Limb (tissue), 2 donors: ENCODE measurements around the gene LGALS7.

Experiments
- DNase-seq, 2 donors: peaks; one replicate each; pipeline ENCODE4 v3.0.0-alpha.2; 2016; ENCODE audit errors: extremely low spot score in 2 of 2

LGALS7 gene

DNA sequence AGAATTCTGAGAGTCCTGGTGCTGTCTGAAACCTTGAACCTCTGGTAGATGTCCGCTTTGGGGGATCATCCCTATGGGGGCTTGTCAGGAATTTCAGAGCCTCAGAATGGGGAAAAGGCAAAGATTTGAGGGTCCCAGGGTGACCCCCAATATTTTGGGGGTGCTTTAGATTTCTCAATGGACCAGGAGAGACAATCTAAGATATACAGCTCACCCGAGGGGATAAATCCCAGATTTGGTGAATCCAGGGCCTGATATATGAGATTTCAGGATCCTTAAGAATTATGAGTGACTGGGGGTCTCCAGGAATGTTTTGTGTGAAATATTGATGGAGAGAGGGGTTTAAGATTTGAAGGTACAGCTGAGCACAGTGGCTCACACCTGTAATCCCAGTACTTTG lies 32.4 kb downstream of the LGALS7 start:
- no peak for DNase-seq

DNA sequence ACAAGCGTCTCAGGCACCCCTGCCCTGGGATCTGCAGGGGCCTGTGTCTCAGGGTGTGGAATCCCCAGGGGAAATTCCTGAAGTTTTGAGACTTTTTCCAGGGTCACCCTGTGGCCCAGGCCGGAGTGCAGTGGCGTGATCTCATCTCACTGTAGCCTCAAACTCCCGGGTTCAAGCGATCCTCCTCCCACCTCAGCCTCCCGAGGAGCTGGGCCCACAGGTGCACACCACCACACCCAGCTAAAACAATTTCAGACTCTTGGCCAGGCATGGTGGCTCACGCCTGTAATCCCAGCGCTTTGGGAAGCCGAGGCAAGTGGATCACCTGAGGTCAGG lies 33.1 kb downstream of the LGALS7 start:
- DNase-seq: no peak

DNA sequence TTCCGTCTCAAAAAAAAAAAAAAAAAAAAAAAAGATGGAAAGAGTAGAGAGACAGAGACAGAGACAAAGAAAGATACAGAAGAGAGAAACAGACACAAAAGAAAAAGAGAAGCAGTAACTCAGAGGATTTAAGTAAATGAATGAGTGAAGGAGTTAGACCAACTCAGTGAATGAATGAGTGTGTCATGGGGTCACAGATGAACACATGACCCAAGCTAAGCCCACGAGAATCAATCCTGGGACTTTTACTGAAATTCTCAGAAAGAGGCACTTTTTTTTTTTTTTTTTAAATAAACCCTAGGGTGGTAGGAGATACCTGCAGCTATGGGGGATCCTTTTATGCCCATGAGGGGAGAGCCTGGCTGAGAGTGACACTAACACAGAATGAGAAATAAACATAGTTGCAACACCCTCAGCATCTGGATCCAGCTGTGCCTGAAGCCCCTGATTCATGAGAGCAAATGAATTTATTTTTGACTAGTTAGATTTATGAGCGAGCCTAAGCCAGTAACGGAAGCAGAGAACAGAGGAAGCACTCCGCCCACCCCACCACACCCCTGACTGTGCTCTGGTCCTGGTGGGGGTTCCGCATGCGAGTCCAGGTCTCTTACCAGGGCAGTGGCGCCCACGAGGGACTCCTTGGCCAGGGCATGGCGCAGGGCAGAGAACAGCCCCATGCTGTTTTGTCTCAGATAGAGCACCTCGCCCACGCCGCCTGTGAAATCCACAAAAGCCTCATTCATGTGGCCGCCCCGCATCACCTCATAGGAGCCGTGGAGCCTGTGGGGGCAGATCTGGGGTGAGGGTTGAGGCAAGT lies 33.7 kb downstream of the LGALS7 start:
- no peak for DNase-seq

DNA sequence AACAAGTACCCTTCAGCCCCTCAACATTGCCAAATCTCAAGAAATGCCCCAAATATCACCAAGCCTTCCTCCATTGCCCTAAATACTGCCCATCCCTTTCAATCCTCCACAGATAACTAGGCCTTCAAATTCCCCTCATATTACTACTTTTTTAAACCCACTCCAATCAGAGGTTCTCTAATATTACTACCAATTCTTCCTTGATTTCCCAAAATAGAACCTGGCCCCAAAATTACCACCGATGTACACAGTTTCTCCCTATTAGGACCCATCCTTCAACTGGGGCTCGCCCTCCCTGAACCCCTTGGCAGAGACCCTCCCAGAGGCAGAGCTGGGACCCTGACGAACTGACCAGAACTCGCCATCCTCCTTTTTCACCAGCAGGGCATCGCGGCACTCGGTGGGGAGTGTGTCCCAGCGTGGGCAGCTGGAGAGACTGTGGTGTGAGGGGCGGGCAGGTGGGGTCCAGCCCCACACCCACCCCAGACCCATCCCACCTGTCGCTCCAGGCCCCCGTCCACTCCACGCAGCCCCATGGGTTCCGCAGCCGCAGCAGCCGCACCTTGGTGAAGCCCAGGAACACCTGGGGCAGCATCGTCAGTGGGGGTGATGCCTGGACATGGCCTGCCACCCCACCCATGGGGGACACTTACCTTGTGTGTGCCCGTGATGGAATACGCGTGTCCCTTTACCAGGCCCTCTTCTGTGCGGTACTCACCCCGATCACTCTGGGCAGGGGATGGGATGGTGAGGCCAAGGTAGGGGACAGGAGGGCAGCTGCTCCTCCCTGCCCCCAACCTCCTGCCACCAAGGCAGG lies 35.2 kb downstream of the LGALS7 start:
- DNase-seq: peak in 1 of 2 donors; percentile 29

DNA sequence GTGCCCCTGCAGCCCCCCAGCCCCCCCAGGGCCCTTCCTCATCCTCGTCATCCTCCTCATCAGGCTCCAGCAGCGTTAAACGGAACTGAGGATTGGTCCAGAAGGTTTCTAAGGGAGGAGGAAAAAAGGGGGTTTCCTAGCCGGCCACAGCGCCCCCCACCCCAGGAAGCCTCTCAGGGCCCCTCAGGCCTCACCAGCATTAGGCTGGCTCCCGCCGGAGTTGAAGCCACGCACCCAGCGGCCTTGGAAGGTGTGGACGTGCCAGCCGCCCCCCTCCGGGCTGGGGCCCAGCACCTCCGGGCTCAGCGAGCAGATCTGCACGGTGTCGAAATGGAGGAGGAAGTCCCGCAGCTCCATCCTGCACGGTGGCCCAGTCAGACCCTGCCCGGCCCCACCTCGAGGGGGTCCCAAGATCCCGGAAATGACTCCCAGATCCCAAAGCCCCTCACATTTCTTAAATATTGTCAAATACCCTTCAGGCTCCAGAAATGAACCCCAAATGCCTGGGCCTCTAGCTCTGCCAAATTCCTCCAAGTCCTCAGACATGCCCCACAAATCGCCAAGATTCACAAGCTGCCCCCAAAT lies 35.9 kb downstream of the LGALS7 start:
- DNase-seq: no peak

DNA sequence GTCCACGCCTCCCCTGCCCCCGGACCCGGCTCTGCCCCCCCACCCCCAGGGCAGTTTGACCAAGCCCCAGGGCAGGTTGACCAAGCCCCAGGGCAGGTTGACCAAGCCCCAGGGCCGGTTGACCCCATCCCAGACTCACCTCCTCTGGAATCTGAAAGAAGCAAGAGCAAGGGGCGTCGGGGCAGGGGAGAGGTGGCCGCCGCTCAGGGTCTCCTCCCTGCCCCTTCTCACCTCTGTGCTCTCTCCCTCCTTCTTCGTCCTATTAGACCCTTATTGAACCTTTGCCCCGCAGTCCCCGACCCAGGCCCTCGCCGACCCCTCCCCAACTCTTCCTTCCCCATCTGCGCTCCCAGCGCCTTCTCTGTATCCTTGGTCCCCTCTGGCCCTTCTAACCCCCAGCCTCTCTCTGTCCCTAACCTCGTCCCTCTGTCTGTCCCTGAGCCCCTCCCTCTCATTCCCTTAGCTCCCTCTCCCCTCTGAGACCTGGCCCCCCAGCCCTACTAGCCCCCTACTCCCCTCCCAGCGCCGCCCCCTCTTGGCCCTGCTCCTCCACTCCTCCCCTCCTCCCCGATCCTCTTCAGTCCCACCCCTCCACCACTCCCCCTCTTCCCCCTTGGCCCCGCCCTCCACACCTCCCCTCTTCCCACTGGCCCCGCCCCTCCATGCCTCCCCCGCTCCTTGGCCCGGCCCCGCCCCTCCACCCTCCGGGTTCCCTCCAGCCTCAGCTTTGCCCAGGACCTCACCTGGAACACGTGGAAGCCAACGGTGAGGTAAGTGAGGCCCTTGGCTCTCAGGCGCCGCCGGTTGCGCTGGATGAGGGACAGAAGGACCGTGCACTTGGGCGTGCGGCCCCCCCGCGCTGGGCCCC lies 36.7 kb downstream of the LGALS7 start:
- DNase-seq: peak in 1 of 2 donors; percentile 76

DNA sequence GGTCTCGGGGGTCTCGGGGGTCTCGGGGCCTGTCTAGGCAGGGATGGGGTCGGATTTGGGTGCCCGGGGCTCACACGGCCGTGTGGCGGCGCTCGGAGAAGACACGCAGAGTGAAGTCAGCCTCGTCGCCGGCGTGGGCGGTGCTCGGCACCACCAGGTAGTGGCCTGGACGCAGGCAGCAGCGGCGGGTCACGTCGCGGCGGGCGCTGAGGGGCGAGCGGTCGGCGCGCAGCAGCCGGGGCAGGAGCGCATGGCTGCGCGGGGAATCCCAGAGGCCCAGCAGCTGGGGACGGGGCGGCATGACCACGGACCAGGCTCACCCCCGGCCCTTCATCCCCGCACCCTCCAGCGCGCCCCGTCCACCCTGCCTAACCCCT lies 37.3 kb downstream of the LGALS7 start:
- DNase-seq: peak in 1 of 2 donors; percentile 64

DNA sequence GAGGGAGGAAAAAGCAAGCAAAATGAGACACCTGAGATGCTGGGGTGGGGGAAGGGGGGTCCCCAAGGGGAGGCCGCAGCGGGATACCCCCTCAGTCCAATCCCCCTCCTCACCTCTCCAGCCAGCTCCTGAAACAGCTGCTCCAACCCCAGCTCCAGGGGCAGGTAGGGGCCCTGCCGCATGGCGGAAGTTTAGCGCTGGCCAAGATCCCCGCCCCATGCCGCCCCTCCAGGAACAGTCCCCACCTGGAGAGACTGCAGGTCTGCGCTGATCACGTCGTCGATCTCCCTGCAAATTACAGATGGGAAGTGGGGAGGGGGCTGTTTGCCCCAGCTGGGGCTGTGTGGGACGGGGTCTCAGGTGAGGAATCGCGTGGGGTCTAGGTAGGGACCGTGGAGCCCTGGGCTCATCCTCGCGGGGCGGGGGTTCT lies 38.0 kb downstream of the LGALS7 start:
- no peak for DNase-seq

DNA sequence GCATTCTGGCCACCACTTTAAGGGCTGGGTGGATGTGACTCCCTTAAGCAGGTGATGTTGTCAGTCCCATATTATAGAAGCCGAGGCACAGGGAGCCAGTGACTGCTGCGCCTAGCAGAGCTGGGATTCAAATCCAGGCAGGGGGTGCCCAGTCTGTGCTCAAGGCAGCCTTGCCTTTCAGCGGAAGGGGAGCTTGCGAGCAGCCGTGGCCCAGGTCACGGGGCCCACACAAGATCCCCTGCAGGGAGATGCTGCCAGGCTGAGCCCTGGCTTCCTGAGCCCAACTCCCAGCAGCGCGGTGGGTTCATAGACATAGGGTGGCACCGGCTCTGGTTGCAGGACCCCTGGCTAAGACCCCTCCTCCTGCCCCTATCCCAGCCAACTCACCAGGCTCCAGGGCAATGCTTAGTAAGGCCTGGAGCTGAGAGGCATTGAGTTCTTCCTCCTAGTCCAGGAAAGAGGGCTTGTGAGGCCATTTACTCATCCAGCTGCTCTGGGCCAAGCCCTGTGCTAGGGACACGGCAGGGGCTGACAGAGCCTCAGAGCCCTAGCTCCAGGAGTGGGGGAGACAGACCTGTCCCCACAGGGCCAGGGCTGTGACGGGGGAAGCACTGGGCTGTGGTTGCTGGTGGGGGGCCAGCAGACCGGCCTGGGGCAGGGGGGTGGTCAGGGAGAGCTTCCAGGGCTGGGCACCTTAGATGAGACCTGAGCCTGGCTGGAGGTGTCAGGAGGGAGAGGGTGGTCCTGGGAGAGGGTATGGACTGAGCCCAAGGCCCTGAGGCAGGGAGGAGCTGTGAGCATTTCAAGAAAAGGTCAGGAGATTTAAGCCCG lies 38.7 kb downstream of the LGALS7 start:
- peak in 1 of 2 donors; percentile 45 for DNase-seq

DNA sequence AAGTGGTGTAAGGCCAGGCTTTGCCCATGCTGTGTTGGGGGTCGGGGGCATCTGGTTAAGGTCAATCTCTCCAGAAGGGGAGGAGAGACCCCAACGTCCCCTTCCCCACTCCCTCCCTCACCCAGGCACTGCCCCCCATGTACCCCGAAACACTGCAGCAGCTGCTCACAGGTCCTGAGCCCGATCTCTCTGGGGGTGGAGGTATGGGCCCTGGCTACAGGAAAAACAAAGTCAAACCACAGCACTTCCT lies 39.2 kb downstream of the LGALS7 start:
- no peak for DNase-seq

DNA sequence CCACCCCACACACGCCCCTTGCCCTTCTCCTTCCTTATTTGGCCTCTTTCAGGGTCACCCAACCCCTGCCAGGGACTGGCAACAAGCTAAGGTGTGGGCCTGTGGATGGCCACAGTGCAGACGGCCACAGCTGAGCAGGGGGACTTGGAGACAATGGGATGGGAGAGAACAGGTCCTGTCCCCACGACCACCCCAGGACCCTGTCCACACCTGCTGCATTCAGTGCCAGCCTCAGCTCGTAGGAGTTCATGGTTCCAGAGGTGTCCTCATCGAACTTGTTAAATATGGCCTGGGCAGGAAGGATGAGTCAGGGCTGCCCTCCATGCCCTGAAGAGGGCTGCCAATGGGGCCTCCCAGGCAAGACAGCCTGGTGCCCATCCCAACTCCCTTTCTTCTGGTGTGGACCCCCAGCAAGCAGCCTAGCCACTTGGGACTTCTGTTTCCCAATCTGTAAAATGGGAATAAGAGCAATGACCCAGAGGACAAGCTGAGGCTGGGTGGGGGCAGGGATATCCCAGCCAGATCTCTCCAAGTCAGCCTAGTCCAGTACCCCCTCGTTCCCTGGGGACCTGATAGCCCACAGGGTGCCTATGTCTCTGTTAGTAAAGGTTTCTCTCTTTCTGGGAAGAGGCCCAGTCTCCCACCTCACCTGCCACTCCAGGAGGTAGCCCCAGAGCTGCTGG lies 39.7 kb downstream of the LGALS7 start:
- peak in 1 of 2 donors; percentile 30 for DNase-seq

DNA sequence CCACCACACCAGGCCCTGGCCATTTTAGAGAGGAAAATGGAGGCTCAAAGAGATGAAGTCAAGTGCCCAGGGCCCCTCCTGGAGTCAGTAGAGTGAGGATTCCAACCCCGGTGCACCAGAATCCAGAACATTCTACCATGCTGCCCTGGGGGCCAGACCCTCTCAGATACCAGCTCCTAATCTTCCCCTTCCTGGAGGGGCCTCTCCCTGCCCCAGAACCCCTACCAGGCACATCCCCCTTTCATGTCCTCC lies 40.1 kb downstream of the LGALS7 start:
- DNase-seq: peak in 1 of 2 donors; percentile 27

DNA sequence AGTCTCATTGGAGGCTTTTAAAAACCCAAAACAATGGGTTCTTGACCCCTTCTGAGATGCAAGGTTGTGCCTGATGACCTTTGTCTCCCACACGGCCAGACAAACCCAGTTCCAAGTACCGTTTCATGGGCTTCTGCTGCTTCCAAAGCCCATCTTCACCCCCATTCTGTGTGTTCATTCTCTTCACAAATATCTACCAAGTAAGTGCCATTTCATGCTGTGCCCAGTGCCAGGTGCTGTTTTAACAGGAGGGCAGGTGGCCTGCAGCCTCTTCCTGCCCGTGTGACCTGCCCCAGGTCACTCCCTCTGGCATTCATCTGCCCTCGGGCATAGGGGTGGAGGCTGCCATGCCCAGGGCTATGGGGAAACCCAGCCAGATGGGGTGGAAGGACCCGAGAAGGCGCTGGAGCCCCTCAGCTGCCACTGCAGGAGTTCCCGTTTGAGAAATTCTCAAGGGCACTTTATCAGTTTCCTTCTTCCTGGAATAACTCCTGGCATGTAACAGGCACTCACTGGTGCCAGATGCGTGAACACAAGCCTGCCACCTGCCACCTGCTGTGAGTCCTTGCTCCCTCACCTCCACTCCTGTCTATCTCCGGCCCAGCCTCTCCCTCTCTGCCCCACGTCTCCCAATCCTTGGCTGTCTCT lies 41.5 kb downstream of the LGALS7 start:
- peak in 1 of 2 donors; percentile 26 for DNase-seq

DNA sequence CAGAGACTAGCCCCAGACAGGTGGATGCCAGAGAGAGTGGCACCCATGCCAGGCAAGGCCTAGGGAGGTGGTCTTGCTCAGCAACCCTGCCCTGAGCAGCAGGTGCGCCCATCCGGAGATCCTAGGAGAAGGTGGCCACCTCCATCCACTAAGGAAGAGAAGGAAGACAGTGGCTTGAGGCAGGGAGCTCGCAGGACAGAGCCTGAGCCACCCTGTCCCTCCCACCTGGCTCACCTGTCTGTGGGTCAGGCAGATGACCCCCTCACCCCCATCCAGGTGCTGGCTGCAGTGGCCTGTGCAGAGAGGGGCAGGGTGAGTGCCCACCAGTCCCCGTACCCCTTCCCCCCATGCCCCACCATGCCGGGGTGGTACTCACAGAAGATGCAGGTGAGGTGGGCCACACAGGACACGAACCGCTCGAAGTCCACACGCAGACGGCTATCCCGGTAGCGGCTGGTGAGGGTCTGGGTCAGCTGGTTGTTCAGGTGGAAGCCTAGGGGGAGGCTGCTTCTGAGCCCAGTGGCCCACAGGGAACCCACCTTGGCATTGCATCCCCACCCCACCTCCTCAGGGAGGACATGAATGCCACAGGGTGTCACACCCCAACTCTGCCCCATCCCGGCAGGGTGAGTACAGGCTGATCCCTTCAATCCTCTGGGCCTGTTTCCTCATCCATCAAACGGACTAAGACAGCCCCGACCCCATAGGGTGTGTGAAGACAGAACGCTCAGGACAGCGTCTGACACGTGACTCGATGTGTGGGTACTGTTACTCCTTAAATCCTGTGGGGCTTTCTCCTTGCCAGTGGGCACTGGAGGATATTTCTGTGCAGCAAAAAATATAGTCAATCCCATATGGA lies 42.4 kb downstream of the LGALS7 start:
- DNase-seq: peak in 1 of 2 donors; percentile 33

DNA sequence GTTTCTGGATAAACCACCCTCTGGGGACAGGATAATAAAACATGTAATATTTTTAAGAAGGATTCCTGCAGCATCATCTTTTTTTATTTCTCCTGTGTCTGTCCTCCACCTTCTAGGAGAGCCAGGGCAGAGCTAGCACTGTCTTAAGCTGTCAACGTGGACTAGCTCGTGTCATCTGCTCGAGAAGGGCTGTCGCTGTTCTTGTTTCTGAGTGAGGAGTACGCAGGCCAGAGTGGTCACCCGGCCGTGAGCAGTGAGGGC lies 42.9 kb downstream of the LGALS7 start:
- no peak for DNase-seq

DNA sequence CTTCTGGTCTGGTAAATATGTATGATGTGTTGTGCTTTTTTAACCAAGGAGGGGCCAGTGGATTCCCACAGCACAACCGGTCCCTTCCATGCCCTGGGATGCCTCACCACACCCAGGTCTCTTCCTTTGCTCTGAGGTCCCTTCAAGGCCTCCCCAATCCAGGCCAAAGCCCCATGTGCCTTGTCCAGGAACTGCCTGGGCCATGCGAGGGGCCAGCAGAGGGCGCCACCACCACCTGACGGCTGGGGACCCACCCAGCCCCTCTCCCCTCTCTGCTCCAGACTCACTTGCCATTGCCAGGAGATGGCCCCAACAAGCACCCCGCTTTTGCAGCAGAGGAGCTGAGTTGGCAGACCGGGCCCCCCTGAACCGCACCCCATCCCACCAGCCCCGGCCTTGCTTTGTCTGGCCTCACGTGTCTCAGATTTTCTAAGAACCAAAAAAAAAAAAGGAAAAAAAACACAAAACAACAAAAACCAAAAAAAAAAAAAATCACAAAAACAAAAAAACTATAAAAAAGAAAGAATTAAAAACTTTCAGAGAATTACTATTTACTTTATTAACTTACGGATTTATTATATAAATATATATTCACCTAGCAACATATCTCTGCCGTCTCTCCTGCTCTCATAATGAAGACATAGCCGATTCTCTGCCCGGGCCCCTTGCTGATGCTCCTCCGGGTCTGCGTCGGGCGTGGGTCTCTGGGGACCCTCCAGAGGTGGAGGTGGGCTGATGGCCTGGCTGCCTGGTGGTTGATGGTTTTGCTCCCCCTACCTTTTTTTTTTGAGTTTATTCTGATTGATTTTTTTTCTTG lies 43.5 kb downstream of the LGALS7 start:
- DNase-seq: peak in 1 of 2 donors; percentile 83

DNA sequence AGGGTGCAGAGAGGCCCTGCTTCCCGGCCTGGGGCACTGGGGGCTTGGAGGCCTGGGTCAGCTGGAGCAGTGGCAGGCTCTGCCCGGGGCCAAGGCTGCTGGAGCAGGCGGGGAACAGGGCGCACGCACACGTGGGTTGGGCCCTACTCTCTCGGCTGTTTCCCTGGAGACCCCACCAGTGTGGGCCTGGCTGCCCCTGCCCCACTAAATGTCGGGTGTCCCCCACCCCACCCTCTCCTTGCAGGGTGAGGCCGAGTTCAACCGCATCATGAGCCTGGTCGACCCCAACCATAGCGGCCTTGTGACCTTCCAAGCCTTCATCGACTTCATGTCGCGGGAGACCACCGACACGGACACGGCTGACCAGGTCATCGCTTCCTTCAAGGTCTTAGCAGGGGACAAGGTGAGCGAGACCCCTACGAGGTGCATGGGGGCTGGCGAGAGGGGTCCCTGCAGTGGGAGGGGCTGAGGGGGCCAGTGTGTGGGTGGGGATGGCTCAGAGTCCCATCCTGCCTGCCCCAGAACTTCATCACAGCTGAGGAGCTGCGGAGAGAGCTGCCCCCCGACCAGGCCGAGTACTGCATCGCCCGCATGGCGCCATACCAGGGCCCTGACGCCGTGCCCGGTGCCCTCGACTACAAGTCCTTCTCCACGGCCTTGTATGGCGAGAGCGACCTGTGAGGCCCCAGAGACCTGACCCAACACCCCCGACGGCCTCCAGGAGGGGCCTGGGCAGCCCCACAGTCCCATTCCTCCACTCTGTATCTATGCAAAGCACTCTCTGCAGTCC lies 44.4 kb downstream of the LGALS7 start:
- no peak for DNase-seq
